ENCODE measurements around the gene VAT1L.

The VAT1L gene

DNA sequence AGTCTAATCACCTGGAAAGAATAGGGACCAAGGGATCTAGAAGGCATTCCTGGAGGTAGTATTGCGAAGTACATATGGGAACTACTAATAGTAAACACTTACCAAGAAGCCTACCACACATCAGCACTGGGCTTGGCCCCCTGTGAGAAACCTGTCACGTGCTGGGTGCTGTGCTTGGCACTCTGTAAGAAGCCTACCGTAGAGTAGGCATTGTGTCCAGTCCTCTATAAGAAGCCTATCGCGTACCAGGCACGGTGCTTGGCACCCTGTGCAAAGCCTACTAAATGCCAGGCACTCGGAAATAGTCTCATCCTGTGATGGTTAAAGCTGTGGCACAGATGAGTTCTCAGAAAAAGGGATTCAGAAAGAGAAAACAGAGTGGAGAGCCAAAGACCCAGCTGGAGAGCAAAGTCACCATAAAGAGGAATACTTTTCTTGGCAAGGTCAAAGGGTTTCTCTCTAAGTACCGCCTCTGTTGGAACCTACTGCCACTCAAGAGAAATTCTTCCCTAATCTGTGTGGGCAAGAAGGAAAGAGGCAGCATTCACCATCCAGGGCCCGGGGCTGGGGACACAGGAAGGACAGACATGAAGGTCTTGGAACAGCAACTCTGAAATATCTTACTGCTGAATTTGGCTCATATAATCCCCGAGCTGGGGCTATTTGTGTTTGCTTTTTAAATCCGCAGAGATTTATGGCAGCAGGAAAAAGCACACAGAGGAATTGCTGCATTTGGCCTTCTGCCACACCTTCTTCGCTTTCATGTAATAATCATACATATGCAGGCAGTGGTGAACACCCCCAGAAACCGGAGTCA is 81.8 kb downstream of the VAT1L start:
- no peak for DNase-seq (ENCODE audit: low read depth)

DNA sequence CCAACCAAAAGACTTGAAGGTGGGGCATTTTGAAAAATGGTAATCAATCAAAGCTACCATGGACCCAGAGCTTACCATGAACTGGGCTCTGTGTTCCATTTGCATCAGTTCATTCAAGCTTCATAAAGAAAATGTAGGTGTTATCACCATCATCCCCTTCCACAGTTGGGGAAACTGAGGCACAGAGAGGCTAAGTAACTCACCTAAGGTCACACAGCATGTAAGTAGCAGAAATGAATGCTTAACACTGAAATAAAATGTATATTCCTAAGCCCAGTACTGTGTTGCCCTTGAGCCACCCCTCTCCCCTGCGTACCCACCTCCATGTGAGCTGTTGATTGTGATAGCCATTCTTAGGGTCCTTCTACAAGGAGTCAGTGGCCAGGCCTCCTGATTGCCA is 83.6 kb downstream of the VAT1L start:
- DNase-seq (ENCODE audit: low read depth), result no peak

- no peak for DNase-seq (ENCODE audit: low read depth)
Measured at GRCh38 chr16:77873066-77873465, 84.7 kb downstream of the VAT1L start.

GRCh38 chr16:77874347-77874746 is 86.0 kb downstream of the VAT1L start:
- no peak for DNase-seq (ENCODE audit: low read depth)

DNA sequence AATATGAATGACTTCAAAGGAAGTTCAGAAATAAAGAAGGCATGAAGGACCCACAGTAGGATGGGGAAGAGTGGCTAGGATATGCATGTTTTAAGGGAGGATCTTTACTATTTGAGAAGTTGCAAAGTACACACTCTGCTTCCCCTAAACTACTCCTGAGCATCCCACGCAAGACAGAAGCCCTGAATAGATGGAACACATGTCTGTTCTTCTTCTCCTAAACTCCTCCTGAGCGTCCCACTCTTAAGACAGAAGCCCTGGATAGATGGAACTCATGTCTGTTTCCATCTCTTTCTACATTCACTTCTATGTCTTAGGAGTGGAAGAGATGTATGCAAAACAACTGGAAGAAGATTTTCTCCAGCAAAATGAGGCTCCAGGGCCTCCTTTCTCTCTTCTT is 88.4 kb downstream of the VAT1L start:
- no peak for DNase-seq (ENCODE audit: low read depth)

DNA sequence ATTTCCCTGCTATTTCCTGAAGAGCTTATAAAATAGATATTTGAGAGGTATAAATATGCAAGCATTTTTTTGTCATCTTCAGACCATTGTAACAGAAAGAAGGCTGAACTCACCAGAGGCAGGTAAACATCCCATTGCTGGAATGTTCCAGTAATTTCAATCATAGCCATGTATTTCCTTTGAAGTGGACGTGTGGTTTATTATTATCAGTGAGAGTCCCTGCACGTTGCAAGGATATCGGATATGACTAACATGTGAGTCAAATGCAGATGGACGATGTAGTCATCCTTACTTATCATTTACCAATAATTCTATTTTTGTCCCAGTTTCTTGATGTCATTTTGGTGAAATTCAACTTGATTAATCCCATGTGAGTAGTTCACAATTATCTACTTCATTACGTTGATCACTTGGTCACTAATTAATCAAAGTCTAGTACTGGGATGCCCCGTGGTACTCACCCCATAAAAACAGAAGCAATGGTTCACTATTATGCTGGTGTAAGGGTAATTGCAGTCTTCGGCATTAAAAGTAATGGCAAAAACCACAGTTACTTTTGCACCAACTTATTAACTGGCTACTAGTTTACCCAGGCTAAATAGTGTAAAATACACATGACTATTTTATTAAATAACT is 89.5 kb downstream of the VAT1L start:
- DNase-seq (ENCODE audit: low read depth), result no peak

DNA sequence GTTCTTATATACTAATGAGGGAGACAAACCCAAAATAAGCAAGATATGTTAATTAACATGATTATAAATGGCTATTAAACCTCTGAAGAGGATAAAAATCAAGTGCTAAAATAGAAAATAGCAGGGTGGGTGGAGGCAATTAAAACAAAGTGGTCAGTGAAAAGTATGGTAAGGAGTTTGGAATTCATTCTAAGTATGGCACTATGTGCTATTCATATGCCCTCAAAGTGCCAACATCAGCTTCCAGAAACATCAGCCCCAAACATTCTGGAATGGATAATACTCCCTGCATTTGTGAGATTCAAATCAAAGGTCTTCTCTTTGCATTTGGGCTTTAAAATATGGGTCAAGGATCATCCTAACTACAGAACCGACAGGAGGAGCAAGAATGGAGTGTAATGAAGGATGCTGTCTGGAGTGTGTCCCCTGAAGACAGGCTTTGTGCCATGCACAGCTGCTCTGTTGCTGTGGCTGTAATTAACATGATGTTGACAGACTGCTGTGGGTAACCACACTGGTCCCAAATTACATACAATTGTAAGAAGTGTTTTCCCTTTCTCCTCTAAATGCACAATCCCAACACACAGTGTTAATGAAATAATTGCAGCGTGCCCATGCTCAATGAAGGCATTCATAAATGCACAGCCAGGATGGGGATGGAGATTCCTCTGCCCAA is 93.1 kb downstream of the VAT1L start:
- DNase-seq (ENCODE audit: low read depth), result no peak

GRCh38 chr16:77882358-77882757 is 94.0 kb downstream of the VAT1L start:
- no peak for DNase-seq (ENCODE audit: low read depth)

DNA sequence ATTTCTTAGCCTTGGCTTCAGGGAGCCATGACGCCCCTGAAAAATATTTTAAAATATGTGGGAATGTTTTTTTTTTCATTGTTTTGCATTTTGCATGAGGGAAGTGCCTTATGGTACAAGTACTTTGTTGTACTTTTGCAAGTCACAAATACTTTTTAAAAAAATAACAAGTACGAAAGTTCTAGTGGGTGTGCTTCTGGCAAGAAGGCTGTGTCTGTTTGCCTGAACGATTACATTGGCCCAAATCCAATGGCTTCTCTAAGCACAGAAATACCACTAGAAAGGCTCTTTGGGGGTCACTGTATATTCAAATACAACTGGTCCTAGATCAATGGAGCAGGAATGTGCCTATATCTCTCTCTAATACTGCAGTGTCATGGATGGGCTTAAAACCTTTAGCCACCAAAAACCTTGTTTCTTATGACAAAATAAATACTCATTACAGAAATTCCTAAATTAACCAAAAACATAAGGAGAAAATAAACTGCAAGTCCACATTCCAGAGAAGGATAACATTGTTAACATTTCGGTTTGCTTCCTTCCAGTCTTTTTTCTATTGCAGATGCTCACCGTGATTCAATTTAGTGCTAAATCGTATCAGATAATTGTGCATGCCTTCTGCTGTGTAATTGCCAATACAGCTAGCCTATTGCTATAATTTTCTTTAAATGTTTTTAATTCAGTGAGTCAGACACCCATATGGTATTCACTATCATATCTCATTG is 97.4 kb downstream of the VAT1L start:
- no peak for DNase-seq (ENCODE audit: low read depth)

GRCh38 chr16:77888871-77889270 is 100.5 kb downstream of the VAT1L start:
- no peak for DNase-seq (ENCODE audit: low read depth)

DNA sequence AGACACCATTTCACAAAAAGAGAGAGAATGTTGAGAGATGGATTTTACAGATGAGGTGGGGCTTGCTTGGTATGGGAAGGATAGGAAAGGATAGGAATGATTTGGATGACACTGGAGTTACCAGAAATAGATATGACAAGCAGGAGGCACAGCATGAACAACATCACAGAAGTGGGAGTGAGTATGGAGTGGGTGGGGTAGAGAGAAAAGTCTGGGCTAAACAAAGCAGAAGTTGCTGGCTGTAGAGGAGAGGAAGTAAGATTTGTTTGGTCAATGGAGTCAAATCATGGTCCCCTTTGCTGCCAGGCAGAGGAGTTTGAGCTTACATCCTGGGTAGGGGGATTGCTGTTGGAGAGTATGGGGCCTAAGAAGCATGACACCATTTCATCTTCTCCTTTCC is 101.7 kb downstream of the VAT1L start:
- DNase-seq (ENCODE audit: low read depth), result no peak

DNA sequence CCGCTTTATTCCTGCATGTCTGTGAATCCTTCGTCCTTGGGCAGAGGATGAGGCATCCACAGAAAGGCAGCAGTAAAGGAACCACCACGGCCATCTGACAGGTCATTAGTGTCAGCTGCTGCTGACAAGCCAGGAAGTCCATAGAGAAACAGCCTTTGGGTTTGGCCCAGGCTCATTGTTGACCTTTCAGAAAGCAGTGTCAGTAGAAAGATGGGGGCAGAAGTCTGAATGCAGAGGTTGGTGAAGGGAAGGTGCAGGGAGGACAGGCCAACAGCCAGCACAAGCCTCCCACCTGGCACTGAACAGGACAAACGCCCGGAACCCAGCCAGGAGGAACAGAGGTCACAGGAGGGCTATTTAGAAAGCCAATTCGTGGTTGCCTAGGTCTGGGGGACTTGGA is 105.8 kb downstream of the VAT1L start:
- no peak for DNase-seq (ENCODE audit: low read depth)

DNA sequence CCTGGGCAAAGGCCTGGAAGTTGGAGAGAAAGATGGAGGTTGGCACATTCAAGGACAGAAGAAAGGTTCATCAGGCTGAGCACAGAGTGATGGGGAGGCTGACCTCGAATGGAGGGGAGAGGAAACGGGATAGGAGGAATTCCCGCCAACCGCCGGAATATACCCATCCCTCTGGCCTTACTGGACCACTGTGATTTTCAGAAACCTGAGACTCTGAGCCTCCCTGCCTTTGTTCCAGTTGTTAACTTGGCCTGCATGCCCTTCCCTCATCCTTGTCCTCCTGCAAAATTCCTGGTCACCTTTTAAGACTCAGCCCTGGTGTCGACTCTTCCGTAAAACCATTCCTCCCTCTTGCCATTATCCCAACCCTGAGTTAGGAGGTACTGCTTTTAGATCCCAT is 107.6 kb downstream of the VAT1L start:
- no peak for DNase-seq (ENCODE audit: low read depth)

DNA sequence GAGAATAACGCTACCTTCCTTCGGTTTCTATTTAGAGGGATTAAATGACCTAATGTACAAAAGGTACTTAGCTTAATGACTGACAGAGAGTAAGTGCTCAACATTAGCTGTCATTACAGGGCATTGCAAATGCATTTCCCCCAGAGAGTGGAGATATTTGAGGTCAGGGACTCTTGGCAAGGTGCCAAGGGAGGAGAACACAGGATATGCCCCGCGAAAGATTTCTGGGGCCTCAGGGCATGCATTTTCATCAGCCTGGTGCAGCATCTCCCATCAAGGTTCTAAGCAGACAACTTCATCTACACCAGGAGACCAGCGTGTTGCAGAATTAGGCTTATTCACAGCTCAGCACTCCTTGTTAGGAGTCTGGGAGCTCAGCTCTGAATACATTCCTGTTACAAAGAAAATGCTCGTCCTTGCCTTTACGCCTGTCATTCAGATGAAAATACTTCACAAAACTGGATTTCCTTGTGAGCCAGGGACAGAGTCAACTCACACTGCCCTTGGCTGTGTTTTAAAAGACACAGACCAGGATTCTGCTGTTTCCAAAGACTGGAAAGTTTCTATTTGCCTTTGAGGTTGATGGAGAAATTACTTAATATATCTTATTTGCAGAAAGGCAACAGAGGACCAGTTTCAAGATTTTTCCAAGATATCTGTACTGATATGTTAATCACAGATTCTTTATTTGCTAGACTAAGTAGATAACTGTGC is 108.2 kb downstream of the VAT1L start:
- no peak for DNase-seq (ENCODE audit: low read depth)

DNA sequence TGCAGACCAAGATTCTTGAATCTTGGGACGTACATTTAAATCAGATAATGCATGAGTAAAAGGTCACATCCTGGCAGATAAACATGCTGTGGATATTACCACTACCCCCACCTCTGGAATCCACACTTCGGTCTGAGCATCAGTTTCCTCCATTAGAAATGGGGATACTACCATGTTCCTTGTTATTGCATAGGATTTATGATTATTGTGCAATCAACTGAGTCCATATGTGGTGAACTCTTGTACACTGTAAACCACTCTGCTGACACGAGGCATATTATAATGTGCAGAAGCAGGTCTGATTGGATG is 108.7 kb downstream of the VAT1L start:
- no peak for DNase-seq (ENCODE audit: low read depth)

DNA sequence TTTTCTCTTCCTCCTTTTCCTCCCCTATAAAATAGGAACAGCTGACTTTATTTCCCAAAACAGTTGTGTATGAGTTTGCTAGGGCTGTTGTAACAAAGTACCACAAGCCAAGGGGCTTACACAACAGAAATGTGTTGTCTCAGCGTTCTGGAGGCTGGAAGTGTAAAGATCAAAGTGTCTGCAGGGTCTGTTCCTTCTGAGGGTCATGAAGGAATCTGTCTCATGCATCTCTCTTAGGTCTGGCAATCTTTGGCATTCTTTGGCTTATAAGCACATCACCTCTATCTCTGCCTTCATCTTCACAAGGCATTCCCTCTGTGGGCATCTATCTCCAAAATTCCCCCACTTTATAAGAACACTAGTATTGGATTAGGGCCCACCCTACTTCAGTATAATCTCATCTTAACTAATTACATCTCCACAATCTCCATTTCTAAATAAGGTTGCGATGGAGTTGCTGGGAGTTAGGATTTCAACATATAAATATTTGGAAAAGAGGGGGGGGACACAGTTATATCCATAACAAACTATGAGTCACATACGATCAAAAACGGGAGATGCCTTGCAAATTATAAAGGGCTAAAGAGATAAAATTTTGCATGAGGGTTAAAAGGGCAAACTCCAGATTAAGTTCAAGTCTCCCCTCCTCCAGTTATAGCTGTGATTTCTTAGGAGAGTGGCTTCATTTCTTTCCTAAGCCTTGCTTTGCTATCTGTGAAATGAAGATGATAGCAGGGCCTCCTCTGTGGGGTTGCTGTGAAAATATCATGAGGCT is 109.7 kb downstream of the VAT1L start:
- DNase-seq (ENCODE audit: low read depth), result no peak

- no peak for DNase-seq (ENCODE audit: low read depth)
Measured at GRCh38 chr16:77898671-77899211, 110.4 kb downstream of the VAT1L start.

DNA sequence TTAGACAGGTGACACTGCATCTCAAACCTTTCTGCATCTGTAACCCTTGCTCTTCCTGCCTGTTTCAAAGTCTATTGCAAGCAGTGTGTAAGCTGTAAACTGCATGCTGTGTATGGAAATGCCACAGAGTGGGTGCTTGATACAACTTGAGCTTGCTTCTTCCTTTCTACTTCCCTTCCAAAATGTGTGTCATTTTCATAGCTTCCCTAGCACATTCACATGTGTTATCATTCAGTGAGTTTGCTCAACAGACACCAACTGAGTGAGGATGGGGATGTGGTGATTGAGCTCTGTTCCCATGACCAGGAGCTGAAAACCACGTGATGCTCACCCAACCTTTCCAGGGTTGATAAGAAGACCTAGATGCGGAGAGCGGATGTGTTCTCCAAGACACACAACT is 111.1 kb downstream of the VAT1L start:
- DNase-seq (ENCODE audit: low read depth), result no peak

- DNase-seq (ENCODE audit: low read depth), result no peak
Measured at GRCh38 chr16:77905374-77905920, 117.1 kb downstream of the VAT1L start.

DNA sequence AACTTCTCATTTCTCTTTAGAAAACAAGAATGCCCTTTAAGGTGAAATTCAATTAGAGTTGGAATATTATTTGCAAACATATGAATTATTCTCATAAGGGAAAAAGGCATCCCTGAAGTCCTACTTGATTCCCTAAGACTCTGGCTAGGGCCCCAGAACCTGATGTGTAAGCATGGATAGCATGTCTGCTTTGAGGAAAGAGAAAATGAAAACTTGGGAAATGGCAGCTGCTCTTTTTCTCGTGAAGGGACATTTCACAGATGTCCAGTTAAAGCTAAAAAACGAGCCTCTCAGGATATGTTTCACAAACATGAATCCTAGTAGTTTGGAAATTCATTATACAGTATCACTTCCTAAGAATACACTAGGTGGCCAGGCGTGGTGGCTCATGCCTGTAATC is 121.7 kb downstream of the VAT1L start:
- DNase-seq (ENCODE audit: low read depth), result no peak

DNA sequence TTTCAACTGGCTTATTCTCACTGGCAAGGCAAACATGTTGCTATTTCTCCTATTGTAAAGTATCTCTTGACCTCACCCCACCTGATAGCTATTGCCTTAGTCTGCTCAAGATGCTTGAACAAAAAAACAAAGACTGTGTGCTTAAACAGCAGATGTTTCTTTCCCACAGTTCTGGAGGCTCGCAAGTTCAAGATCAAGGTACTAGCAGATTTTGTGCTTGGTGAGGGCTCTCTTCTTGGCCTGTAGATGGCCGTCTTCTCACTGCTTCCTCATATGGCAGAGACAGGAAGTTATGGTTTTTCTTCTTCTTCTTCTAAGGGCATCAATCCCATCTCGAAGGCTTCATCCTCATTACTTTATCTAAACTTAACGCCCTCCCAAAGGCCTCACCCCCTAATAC is 124.3 kb downstream of the VAT1L start:
- DNase-seq (ENCODE audit: low read depth), result no peak

Data from activated T-cell treated with anti-CD3 and anti-CD28 coated beads for 1 hour (primary cell).